Kidney (tissue), 14 donors: ENCODE data around the gene GBGT1. TPM values are rescaled to one million over a fixed set of nuclear protein-coding genes. Genes with fewer than 3 reads are reported as not detected.
"Not testable (repeated sequence)": the region's sequence is repeated elsewhere in the genome, so short reads cannot be mapped to it uniquely, and the experiment has no call there.

Experiments used
- DNase-seq, 5 donors: peaks; one replicate each; pipeline ENCODE4 v3.0.0-alpha.2; 2013 to 2020
- FAIRE-seq: peaks from 2 replicates; lab custom pipeline; 2012; peaks lifted over from hg19 to GRCh38; lab: Jason Lieb, UNC
- H3K27ac ChIP-seq, 2 donors: one replicate each; pipeline ENCODE4 v1.7.0; 2013; ENCODE audit warnings: low read depth in 2 of 2, low read length in 2 of 2, inconsistent platforms in 1 of 2
- H3K27me3 ChIP-seq: one replicate; pipeline ENCODE4 v1.7.1; 2013; ENCODE audit warnings: low read length, inconsistent platforms; ENCODE audit not compliant: control insufficient read depth, insufficient read depth
- H3K36me3 ChIP-seq, 3 donors: one replicate each; pipeline versions ENCODE4 v1.7.0 to v1.7.1; 2013; ENCODE audit warnings: low read length in 3 of 3, control low read depth in 1 of 3, inconsistent platforms in 1 of 3; ENCODE audit not compliant: insufficient read depth in 3 of 3, control insufficient read depth in 2 of 3
- H3K4me1 ChIP-seq, 3 donors: one replicate each; pipeline versions ENCODE4 v1.7.0 to v1.7.1; 2013; ENCODE audit warnings: low read length in 3 of 3, inconsistent platforms in 1 of 3, low read depth in 1 of 3; ENCODE audit not compliant: control insufficient read depth in 2 of 3, insufficient read depth in 2 of 3
- H3K4me3 ChIP-seq, 3 donors: one replicate each; pipeline versions ENCODE4 v1.7.0 to v1.8.1; 2013; ENCODE audit warnings: low read length in 3 of 3, control low read depth in 1 of 3, inconsistent platforms in 1 of 3
- H3K9ac ChIP-seq, 3 donors: one replicate each; pipeline versions ENCODE4 v1.7.0 to v1.7.1; 2013; ENCODE audit warnings: low read length in 3 of 3, control low read depth in 1 of 3, inconsistent platforms in 1 of 3
- H3K9me3 ChIP-seq, 3 donors: one replicate each; pipeline versions ENCODE4 v1.7.0 to v1.7.1; 2013; ENCODE audit warnings: low read length in 3 of 3, control low read depth in 1 of 3, inconsistent platforms in 1 of 3; ENCODE audit not compliant: control insufficient read depth in 2 of 3, insufficient read depth in 1 of 3
- CTCF ChIP-seq: IDR thresholded peaks from 3 replicates; pipeline ENCODE4 v1.5.1; 2012; ENCODE audit warnings: mild to moderate bottlenecking, moderate library complexity, borderline replicate concordance; ENCODE audit not compliant: insufficient read depth; ENCODE audit errors: extremely low read depth
- intact Hi-C: fragments of 100-400 bp; cut with DNase I; formaldehyde crosslinking; loops from one replicate; pipeline ENCODE4 v1.11.1; 2022
- polyA plus RNA-seq: library from polyadenylated mRNA; stranded (reverse); fragments of 350-450 nt; fragmentation: Illumina TruSeq; extraction: RNeasy Lipid Tissue Mini Kit (QIAGEN cat#74804); gene quantifications from one replicate; pipeline ENCODE4 v1.2.3, GENCODE V29; 2014; ENCODE audit warnings: low read depth, low replicate concordance; ENCODE audit not compliant: insufficient read depth
- total RNA-seq: library from RNA; stranded (reverse); fragmentation: NEBNext Ultra II Directional; extraction: Animal tissue kit (Norgen Biotek cat#: 25700); gene quantifications from one replicate; pipeline ENCODE4 v1.2.1, GENCODE V29; 2021
- donor health status: control.
- donor health status: control.
- donor health status: control.
- donor health status: control.
- donor health status: control.
- donor health status: DM: yes; HTN: yes; CAD: no.
- donor health status: Normal renal cell carcinoma (clear cell type).

Gene GBGT1
- total and polyA plus RNA-seq, 2 donors from 2014 or later: 7.9 to 21.6 TPM

- FAIRE-seq: no peak
- TF ChIP-seq CTCF: no peak
- Histone ChIP-seq H3K9me3 (no peaks in the 10 kb centered on the region), H3K4me3 (no peak overlapping the region), H3K27me3 (no peaks in the 10 kb centered on the region), H3K9ac (no peak overlapping the region), H3K27ac (no peak overlapping the region), H3K4me1 (no peaks in the 10 kb centered on the region), H3K36me3 (no peaks in the 10 kb centered on the region)
- intact Hi-C loops: no loop called here
- DNase-seq: no peak
These were observed 9.3 kb upstream of the GBGT1 start for GRCh38 chr9:133173056-133173455.

DNA sequence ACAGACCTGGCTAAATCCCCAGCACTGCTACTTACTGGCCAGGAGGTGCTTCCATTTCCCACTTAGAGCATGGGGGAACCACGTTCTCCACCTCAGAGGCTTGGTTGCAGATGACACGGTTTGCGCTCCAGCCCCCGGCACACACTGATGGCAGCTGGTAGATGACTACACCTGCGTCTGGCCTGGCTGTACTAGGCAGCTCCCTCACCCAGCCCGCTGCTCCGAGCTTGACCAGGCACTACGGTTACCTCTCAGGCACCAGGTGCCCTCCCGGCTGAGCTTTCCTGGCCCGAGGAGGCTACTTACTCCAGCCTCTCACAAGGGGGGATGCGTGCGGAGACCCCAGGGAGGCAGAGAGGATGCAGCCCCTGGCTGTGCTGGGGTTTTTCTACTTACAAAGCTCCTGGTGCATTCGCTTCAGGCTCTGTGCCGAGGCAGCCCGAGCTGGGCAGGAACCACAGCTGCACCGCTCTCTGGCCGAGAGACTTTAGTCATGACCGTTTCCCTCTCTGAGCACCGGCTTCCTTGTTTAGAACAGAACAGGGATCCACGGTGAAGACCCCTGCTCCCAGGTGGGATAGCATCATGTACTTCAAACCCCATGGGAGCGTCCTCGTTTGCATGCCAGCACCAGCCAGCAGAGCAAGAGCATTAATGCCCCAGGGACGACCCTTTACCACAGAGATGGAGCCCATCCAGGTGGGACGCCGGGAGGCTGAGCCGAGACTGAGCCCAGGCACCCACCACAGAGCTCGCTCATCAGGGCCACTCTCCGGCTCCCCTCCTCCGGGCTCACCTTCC, 7.6 kb upstream of the GBGT1 start:
- Histone ChIP-seq H3K9me3 (no peaks in the 10 kb centered on the region), H3K27me3 (no peaks in the 10 kb centered on the region), H3K4me3 (no peak overlapping the region), H3K27ac (no peak overlapping the region), H3K36me3 (no peaks in the 10 kb centered on the region), H3K4me1 (no peaks in the 10 kb centered on the region), H3K9ac (no peak overlapping the region)
- no peak for TF ChIP-seq CTCF
- intact Hi-C loops: no loop called here
- FAIRE-seq: no peak
- no peak for DNase-seq

DNA sequence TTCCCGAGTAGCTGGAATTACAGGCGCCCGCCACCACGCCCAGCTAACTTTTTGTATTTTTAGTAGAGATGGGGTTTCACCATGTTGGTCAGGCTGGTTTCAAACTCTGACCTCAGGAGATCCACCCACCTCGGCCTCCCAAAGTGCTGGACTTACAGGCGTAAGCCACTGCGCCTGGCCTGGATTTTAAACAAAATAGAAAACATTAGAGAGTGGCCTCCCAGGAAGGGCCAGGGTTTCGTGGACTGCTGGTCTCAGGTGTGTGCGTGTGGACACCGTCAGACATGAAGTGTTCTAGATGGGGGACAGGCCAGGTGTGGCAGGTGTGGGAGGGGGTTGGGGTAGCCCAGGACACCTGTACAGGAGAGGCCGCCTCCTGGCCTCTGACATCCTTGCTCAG, 7.0 kb upstream of the GBGT1 start:
- Histone ChIP-seq H3K9me3 (no peaks in the 10 kb centered on the region), H3K9ac (no peak overlapping the region), H3K4me3 (no peak overlapping the region), H3K36me3 (no peaks in the 10 kb centered on the region), H3K4me1 (no peaks in the 10 kb centered on the region), H3K27ac (no peak overlapping the region), H3K27me3 (no peaks in the 10 kb centered on the region)
- DNase-seq: no peak
- intact Hi-C loops: no loop called here
- TF ChIP-seq CTCF: no peak
- FAIRE-seq: no peak

- H3K4me1 ChIP-seq, H3K36me3 ChIP-seq, H3K27me3 ChIP-seq, DNase-seq, H3K27ac ChIP-seq, FAIRE-seq, intact Hi-C loops, H3K4me3 ChIP-seq, H3K9me3 ChIP-seq, H3K9ac ChIP-seq: not testable (repeated sequence)
These were observed 6.0 kb upstream of the GBGT1 start for GRCh38 chr9:133169687-133170086.
